GM23248 (cell line): ENCODE data around the gene RTN4RL1.

Source experiments
- EZH2 ChIP-seq: fragments of 200-600 bp; sonication (generic); IDR thresholded peaks from 2 replicates; pipeline ENCODE4 v1.6.1; 2018; ENCODE audit warnings: antibody characterized with exemption, mild to moderate bottlenecking; ENCODE audit not compliant: insufficient read depth, poor library complexity, severe bottlenecking
- EZH2phosphoT487 ChIP-seq: fragments of 200-600 bp; sonication (generic); IDR thresholded peaks from 2 replicates; pipeline ENCODE4 v1.6.1; 2018; ENCODE audit warnings: antibody characterized with exemption, moderate library complexity, mild to moderate bottlenecking, low read depth; ENCODE audit not compliant: insufficient read depth

DNA sequence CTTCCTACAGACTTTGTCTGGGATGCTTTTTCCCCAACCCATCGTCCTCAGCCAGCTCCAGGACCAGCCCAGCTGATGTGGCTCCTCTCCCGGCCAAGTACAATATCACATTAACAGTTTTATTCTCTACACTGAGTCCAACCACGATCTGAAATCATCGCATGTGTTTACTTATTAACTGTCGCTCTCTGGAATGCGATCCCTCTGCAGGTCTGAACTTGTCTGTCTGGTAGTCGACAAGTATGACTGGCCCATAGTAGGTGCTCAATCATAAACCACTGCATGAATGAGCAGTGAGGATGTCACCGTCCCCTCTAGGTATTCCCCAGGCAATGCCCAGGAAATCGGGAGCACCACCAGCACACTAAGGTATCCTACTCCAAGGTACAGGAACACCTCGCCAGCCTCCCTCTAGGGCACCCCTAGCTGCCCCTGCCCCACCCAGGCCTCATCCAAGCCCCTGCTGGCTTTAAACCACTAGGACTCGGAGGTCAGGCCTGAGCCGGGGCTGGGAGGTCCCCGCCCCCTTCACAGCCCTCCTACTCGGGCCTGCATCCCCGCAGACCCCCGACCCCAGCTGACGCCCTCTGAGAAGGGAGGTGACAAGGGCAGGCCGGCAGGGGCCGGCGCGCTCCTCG is 27.7 kb downstream of the RTN4RL1 start:
- TF ChIP-seq EZH2 (no peak), EZH2phosphoT487 (no peak)
